Measurements from ENCODE around the gene YIPF2.

YIPF2 gene

DNA sequence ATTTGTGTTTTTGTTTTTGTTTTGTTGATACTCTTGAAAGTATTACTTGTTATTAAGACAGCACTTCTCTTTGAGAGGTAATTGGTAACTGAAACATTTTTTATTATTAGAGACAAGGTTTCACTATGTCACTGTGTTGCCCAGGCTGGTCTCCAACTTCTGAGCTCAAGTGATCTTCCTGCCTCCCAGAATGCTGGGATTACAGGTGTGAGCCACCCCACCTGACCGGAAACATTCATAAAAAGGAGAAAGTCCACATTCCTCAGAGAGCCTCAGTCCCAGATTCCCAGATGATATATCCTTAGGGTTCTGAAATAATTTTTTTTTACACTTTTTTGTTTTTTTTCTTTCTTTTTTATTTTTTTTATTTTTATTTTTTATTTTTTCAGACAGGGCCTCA is 54.4 kb downstream of the YIPF2 start:
- DNase-seq (ENCODE audit: low read depth), result no peak

DNA sequence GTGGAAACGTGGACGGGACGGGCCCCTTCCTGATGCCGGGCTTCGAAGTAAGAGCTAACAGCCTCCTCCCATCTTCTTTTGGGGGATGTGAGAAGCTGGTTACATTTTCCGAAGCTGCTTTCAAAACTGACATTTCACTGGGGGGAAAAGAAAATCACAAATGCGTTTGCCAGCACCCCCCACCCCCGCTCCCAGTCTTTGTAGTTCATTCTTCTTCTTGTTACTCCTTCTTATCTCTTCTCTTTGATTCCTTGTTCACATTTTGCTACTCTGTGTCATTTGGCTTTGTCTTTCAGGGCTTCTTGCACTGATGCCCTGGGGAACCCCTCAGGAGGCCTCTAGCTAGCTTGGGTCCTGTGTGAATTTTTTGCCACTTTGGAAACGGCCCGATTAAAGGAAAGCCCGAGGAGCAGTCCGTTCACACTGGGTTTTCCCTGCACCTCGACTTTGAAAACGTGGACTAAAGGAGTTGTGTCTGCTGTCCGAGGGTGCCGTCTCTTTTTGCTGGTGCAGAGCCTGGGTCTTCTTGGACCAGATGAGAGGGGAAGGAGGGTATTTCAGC is 55.8 kb downstream of the YIPF2 start:
- no peak for DNase-seq (ENCODE audit: low read depth)

Data from activated T-helper 1 cell treated with Interleukin-2 at 50 U/mL for 16 hours (primary cell).